Panc1 (cell line): ENCODE results near the gene RCSD1.

Source experiments
- POLR2AphosphoS5 ChIP-seq: IDR thresholded peaks from 2 replicates; pipeline ENCODE4 v1.6.1; 2012; ENCODE audit warnings: mild to moderate bottlenecking, low read depth, low read length, moderate library complexity
- SIN3A ChIP-seq: IDR thresholded peaks from 2 replicates; pipeline ENCODE4 v1.6.1; 2012; ENCODE audit warnings: low read depth, mild to moderate bottlenecking, low read length, moderate library complexity, borderline replicate concordance; ENCODE audit not compliant: insufficient read depth
- TCF7L2 ChIP-seq: IDR thresholded peaks from 2 replicates; pipeline ENCODE4 v1.6.1; 2011; ENCODE audit warnings: mild to moderate bottlenecking, low read depth, low read length, inconsistent platforms
- TF ChIP-seq, protein P1 (sequence below): fragments of 450-650 bp; IDR thresholded peaks from 2 replicates; pipeline ENCODE4 v1.5.1; 2017; ENCODE audit warnings: mild to moderate bottlenecking
- TF ChIP-seq, protein P2 (sequence below), 2 experiments: IDR thresholded peaks; 2 replicates each; pipeline ENCODE4 v1.6.1; 2011 to 2012; ENCODE audit warnings: low read depth in 2 of 2, control low read depth in 1 of 2, low read length in 1 of 2, mild to moderate bottlenecking in 1 of 2, moderate library complexity in 1 of 2; ENCODE audit not compliant: insufficient read depth in 1 of 2

DNA sequence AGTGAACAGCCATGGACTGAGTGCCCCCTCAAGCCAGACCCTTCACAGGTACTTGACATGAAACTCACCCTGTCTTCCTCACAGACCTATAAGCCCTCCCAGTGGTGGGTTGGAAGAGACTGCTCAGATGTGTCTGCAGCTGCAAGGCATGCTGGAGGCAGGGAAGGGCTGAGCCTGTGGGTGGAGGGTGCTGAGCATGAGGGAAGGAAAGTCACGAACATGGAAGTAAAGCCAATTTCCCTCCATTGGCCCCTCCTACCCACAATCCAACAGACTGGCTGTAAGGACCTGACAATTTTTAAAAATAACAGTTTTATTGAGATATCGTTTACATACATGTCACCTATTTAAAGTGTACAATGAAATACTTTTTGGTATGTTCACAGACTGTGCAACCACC, 44.1 kb downstream of the RCSD1 start:
- TF ChIP-seq, protein P1, sequence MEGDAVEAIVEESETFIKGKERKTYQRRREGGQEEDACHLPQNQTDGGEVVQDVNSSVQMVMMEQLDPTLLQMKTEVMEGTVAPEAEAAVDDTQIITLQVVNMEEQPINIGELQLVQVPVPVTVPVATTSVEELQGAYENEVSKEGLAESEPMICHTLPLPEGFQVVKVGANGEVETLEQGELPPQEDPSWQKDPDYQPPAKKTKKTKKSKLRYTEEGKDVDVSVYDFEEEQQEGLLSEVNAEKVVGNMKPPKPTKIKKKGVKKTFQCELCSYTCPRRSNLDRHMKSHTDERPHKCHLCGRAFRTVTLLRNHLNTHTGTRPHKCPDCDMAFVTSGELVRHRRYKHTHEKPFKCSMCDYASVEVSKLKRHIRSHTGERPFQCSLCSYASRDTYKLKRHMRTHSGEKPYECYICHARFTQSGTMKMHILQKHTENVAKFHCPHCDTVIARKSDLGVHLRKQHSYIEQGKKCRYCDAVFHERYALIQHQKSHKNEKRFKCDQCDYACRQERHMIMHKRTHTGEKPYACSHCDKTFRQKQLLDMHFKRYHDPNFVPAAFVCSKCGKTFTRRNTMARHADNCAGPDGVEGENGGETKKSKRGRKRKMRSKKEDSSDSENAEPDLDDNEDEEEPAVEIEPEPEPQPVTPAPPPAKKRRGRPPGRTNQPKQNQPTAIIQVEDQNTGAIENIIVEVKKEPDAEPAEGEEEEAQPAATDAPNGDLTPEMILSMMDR = no peak
- TF ChIP-seq TCF7L2 (no peak), POLR2AphosphoS5 (no peak), SIN3A (no peak)
- TF ChIP-seq, protein P2, sequence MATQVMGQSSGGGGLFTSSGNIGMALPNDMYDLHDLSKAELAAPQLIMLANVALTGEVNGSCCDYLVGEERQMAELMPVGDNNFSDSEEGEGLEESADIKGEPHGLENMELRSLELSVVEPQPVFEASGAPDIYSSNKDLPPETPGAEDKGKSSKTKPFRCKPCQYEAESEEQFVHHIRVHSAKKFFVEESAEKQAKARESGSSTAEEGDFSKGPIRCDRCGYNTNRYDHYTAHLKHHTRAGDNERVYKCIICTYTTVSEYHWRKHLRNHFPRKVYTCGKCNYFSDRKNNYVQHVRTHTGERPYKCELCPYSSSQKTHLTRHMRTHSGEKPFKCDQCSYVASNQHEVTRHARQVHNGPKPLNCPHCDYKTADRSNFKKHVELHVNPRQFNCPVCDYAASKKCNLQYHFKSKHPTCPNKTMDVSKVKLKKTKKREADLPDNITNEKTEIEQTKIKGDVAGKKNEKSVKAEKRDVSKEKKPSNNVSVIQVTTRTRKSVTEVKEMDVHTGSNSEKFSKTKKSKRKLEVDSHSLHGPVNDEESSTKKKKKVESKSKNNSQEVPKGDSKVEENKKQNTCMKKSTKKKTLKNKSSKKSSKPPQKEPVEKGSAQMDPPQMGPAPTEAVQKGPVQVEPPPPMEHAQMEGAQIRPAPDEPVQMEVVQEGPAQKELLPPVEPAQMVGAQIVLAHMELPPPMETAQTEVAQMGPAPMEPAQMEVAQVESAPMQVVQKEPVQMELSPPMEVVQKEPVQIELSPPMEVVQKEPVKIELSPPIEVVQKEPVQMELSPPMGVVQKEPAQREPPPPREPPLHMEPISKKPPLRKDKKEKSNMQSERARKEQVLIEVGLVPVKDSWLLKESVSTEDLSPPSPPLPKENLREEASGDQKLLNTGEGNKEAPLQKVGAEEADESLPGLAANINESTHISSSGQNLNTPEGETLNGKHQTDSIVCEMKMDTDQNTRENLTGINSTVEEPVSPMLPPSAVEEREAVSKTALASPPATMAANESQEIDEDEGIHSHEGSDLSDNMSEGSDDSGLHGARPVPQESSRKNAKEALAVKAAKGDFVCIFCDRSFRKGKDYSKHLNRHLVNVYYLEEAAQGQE (IDR thresholded peaks at IDR 0.05; ENCODE audit: insufficient read depth in 1 of 2, low read depth in 2 of 2, low read length in 1 of 2) = no peak
